ENCODE results near the gene DLGAP1.
"Not testable (repeated sequence)": the region's sequence is repeated elsewhere in the genome, so short reads cannot be mapped to it uniquely, and the experiment has no call there.

Gene DLGAP1

DNA sequence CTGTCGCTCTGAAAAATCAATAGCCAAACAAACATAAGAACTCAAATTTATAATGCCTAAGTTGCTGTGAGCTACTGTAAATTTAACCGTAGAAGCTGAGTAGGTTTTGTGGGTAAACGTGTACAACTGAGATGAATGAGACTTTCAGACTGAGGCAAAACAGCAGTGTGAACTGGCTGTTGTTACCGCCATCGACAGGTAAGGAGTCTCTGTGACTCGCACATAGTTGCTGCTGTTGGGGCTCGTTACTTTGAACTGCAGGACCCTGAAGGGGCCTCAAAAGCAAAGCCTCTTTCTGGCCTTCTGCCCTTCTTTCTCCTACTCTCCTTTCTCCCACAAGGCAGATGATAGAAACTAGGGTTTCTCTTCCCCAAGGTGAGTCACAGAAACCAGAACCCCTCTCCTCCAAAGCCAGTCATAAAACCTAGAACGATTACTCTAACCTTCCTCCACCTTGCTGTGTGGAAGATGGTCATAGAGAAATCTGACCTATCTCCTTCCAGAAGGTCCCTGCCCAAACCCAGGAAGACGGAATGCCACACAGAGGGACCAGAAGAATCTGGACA is 101.2 kb downstream of the DLGAP1 start:
- no peaks in the 10 kb centered on the region for H3K4me1 ChIP-seq (ENCODE audit: control insufficient read depth in 5 of 5, insufficient read depth in 5 of 5, low read length in 5 of 5)
- peaks cover 0 to 4% (median 0%) of the 10 kb centered on the region in 5 donors for H3K27me3 ChIP-seq (ENCODE audit: control insufficient read depth in 5 of 5, insufficient read depth in 4 of 5, low read length in 5 of 5)
- no peak overlapping the region for H3K4me3 ChIP-seq (ENCODE audit: low read depth in 1 of 5, low read length in 5 of 5)
- no peaks in the 10 kb centered on the region for H3K9me3 ChIP-seq (ENCODE audit: control insufficient read depth in 5 of 5, low read length in 5 of 5)
- H3K9ac ChIP-seq (ENCODE audit: low read length in 5 of 5): no peak overlapping the region
- no peaks in the 10 kb centered on the region for H3K36me3 ChIP-seq (ENCODE audit: control insufficient read depth in 5 of 5, insufficient read depth in 5 of 5, low read length in 5 of 5)
- H3K27ac ChIP-seq (ENCODE audit: low read depth, low read length): no peak overlapping the region

DNA sequence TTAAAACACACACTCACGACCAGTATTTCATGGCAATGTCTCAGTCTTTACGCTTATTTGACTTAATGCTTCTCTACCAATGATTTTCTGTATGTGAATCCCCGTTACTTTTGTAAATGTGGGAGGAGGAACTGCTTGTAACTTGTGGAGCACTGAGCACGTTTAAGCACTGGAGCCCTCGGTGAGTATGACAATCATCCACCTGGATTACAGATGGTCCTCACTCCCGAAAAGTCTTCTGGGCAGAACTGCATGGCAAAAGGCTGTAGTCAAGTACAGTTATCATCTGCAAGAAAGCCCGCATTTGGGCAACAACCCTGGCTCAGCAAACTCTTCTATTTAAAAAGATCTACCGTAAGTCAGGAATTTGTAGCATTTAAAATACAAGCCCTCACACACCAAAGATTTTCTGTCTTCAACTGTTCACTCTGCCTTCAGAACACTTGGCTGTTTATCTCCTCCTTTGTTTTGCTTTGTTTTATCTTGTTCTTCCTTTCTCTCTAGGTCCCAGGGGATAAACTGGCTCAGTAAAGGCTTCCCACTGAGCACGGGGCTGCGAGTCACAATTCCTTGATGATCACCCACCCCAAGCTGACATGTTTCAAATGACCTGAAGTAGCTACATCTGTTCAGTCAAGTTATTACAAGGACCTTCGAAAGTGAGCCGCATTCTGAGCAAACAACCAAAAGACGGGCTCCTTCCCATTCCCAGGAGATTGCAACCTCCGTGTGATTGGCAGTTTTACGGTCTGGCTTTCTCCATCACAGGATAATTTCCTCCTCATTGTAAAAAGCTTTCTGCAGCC is 102.2 kb downstream of the DLGAP1 start:
- no peak overlapping the region for H3K4me3 ChIP-seq (ENCODE audit: low read depth in 1 of 5, low read length in 5 of 5)
- peaks cover 0 to 4% (median 0%) of the 10 kb centered on the region in 5 donors for H3K27me3 ChIP-seq (ENCODE audit: control insufficient read depth in 5 of 5, insufficient read depth in 4 of 5, low read length in 5 of 5)
- no peak overlapping the region for H3K27ac ChIP-seq (ENCODE audit: low read depth, low read length)
- H3K4me1 ChIP-seq (ENCODE audit: control insufficient read depth in 5 of 5, insufficient read depth in 5 of 5, low read length in 5 of 5): no peaks in the 10 kb centered on the region
- no peak overlapping the region for H3K9ac ChIP-seq (ENCODE audit: low read length in 5 of 5)
- no peaks in the 10 kb centered on the region for H3K9me3 ChIP-seq (ENCODE audit: control insufficient read depth in 5 of 5, low read length in 5 of 5)
- no peaks in the 10 kb centered on the region for H3K36me3 ChIP-seq (ENCODE audit: control insufficient read depth in 5 of 5, insufficient read depth in 5 of 5, low read length in 5 of 5)

DNA sequence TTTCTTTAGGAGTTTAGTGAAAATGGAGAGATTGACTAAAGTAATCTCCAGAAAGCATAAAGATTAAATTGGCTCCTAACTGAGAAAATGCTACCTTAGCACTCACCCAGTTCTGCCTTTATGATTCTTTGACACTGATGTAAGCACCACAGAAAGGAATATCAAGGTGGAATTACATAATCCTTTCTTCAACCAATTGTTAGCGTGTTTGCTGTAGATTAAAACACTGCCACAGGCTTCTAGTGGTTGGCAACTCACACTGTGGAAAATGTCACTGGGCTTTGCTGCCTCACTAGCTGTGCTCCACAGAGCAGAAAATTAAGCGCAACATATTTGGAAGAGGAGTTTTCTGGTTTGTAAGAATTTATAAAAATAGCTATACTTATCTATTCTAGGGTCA is 104.1 kb downstream of the DLGAP1 start:
- H3K27me3 ChIP-seq (ENCODE audit: control insufficient read depth in 5 of 5, insufficient read depth in 4 of 5, low read length in 5 of 5): peaks cover 0 to 4% (median 0%) of the 10 kb centered on the region in 5 donors
- no peaks in the 10 kb centered on the region for H3K36me3 ChIP-seq (ENCODE audit: control insufficient read depth in 5 of 5, insufficient read depth in 5 of 5, low read length in 5 of 5)
- no peak overlapping the region for H3K9ac ChIP-seq (ENCODE audit: low read length in 5 of 5)
- no peak overlapping the region for H3K4me3 ChIP-seq (ENCODE audit: low read depth in 1 of 5, low read length in 5 of 5)
- H3K4me1 ChIP-seq (ENCODE audit: control insufficient read depth in 5 of 5, insufficient read depth in 5 of 5, low read length in 5 of 5): no peaks in the 10 kb centered on the region
- H3K9me3 ChIP-seq (ENCODE audit: control insufficient read depth in 5 of 5, low read length in 5 of 5): no peaks in the 10 kb centered on the region
- H3K27ac ChIP-seq (ENCODE audit: low read depth, low read length): no peak overlapping the region

DNA sequence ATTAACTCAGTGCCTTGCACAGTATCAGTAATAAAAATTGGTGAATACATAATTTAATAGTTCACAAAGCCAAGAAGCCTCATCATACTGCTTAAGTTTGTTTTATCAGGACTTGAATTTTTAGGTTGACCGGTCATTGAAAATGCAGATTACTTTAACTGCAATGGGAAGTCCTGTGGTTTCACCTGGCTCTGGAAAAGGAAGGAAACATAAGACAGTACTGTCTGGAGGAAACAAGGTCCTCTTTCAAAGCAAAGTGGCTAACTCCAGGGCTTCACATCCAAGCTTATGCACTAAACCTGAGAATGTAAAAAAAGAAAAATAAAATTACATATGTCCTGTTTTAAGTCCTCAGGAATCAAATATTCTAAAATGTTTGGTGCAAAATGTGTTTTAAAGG is 119.7 kb downstream of the DLGAP1 start:
- no peaks in the 10 kb centered on the region for H3K27me3 ChIP-seq (ENCODE audit: control insufficient read depth in 5 of 5, insufficient read depth in 4 of 5, low read length in 5 of 5)

DNA sequence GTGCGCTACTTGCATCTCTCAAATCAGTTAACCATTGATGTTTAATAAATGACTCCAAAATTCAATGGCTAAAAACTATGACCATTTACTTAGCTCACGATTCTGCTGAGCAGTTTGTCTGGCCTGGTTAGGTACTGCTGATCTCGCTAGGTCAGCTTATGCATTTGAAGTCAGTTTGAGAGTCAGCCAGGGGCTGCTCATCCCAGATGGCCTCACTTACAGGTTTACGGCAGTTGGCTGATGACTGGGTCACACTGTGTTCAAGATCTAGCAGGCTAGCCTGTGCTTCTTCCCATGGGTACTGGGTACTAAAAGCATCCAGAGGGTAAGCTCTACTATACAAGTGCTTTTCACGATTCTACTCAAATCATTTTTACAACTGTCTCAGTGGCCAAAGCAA is 122.1 kb downstream of the DLGAP1 start:
- H3K4me3 ChIP-seq (ENCODE audit: low read depth in 1 of 5, low read length in 5 of 5): no peak overlapping the region
- no peaks in the 10 kb centered on the region for H3K27me3 ChIP-seq (ENCODE audit: control insufficient read depth in 5 of 5, insufficient read depth in 4 of 5, low read length in 5 of 5)
- no peaks in the 10 kb centered on the region for H3K9me3 ChIP-seq (ENCODE audit: control insufficient read depth in 5 of 5, low read length in 5 of 5)
- no peak overlapping the region for H3K27ac ChIP-seq (ENCODE audit: low read depth, low read length)
- no peaks in the 10 kb centered on the region for H3K36me3 ChIP-seq (ENCODE audit: control insufficient read depth in 5 of 5, insufficient read depth in 5 of 5, low read length in 5 of 5)
- H3K9ac ChIP-seq (ENCODE audit: low read length in 5 of 5): no peak overlapping the region
- no peaks in the 10 kb centered on the region for H3K4me1 ChIP-seq (ENCODE audit: control insufficient read depth in 5 of 5, insufficient read depth in 5 of 5, low read length in 5 of 5)

More for the DNA sequence above, 119.7 kb downstream of the DLGAP1 start:
- Histone ChIP-seq H3K27ac (ENCODE audit: low read depth, low read length) (no peak overlapping the region), H3K9ac (ENCODE audit: low read length in 5 of 5) (no peak overlapping the region), H3K4me3 (ENCODE audit: low read depth in 1 of 5, low read length in 5 of 5) (no peak overlapping the region), H3K36me3 (ENCODE audit: control insufficient read depth in 5 of 5, insufficient read depth in 5 of 5, low read length in 5 of 5) (no peaks in the 10 kb centered on the region), H3K4me1 (ENCODE audit: control insufficient read depth in 5 of 5, insufficient read depth in 5 of 5, low read length in 5 of 5) (no peaks in the 10 kb centered on the region), H3K9me3 (ENCODE audit: control insufficient read depth in 5 of 5, low read length in 5 of 5) (no peaks in the 10 kb centered on the region)

DNA sequence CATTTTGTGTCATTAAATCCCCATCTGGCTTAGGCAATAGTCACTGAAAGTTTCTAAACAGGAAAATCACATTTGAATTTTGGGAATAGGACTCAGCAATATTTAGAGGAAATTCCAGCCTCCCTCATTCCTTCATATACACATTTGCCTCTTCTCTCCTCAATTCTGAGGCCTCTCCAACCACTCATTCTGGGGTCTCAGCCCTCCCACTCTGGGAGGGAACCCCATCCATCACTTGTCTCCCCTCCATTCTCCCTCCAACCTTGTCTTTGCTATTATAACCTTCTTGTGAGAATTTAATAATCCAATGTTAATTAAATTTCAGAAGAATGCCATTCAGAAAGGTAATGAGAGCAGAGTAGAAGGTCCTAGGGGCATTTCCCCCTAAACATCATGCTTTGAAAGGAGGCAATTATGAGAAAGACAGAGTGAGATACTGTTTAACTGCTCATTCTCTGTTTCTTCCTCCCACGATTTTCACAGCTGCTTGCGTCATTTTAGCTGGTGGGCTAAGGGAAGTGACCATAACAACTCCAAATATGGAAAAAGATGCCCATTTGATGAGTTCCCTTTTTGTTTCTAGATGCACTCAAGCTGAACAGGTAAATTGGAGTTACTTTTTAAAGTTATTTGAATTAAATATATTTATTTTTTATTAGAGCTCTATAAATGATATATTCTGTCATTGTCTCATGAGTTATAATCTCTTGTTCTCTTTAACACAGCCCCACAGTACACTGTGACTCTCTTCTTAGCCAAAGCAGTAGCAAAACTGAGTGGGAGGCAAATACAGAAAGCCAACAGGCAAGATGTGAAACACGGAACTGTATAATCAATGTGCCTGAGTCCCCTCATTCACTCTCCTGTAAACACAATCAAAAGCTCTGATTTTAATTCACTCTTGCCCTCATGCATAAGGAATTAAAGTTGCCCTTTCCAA is 135.1 kb downstream of the DLGAP1 start:
- Histone ChIP-seq H3K4me3 (ENCODE audit: low read depth in 1 of 5, low read length in 5 of 5) (no peak overlapping the region), H3K4me1 (ENCODE audit: control insufficient read depth in 5 of 5, insufficient read depth in 5 of 5, low read length in 5 of 5) (no peaks in the 10 kb centered on the region), H3K27ac (ENCODE audit: low read depth, low read length) (no peak overlapping the region), H3K27me3 (ENCODE audit: control insufficient read depth in 5 of 5, insufficient read depth in 4 of 5, low read length in 5 of 5) (no peaks in the 10 kb centered on the region), H3K9me3 (ENCODE audit: control insufficient read depth in 5 of 5, low read length in 5 of 5) (peaks cover 0 to 10% (median 0%) of the 10 kb centered on the region in 5 donors), H3K36me3 (ENCODE audit: control insufficient read depth in 5 of 5, insufficient read depth in 5 of 5, low read length in 5 of 5) (no peaks in the 10 kb centered on the region), H3K9ac (ENCODE audit: low read length in 5 of 5) (no peak overlapping the region)

DNA sequence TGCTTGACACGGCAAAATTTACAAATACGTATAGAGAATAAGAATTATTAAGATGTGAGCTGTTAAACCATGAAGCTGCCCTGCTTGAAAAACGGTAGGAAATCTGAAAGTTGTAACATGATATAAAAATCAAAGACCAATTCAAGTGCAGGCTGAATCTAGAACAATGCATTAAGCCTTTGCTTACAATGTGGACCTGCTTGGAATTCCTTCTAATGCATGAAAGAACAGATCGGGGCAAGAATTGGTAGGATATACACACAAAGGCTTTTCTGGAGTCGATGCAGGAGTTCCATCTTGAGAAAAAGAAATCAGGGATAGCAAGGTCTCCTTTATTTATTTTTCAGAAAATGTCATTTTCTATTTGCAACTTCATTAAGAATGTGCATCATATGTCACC is 136.8 kb downstream of the DLGAP1 start:
- Histone ChIP-seq H3K27me3 (ENCODE audit: control insufficient read depth in 5 of 5, insufficient read depth in 4 of 5, low read length in 5 of 5) (no peaks in the 10 kb centered on the region), H3K27ac (ENCODE audit: low read depth, low read length) (no peak overlapping the region), H3K36me3 (ENCODE audit: control insufficient read depth in 5 of 5, insufficient read depth in 5 of 5, low read length in 5 of 5) (no peaks in the 10 kb centered on the region), H3K4me3 (ENCODE audit: low read depth in 1 of 5, low read length in 5 of 5) (no peak overlapping the region), H3K9me3 (ENCODE audit: control insufficient read depth in 5 of 5, low read length in 5 of 5) (peaks cover 0 to 7% (median 0%) of the 10 kb centered on the region in 5 donors), H3K4me1 (ENCODE audit: control insufficient read depth in 5 of 5, insufficient read depth in 5 of 5, low read length in 5 of 5) (no peaks in the 10 kb centered on the region), H3K9ac (ENCODE audit: low read length in 5 of 5) (no peak overlapping the region)

DNA sequence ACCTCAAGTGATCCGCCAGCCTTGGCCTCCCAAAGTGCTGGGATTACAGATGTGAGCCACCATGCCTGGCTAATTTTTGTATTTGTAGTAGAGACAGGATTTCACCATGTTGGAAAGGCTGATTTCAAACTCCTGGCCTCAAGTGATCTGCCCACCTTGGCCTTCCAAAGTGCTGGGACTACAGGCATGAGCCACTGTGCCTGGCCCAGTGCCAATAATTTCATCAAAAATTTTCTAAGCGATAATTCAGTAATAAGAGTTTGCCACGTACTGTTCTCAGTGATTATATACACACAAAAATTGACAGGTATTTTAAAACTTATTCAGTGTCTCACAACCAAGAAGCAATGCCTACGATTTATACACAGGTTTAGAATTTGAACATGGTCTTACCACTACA is 143.2 kb downstream of the DLGAP1 start:
- not testable (repeated sequence) for H3K9ac ChIP-seq (ENCODE audit: low read length in 5 of 5); H3K9me3 ChIP-seq (ENCODE audit: control insufficient read depth in 5 of 5, low read length in 5 of 5); H3K4me3 ChIP-seq (ENCODE audit: low read depth in 1 of 5, low read length in 5 of 5); H3K36me3 ChIP-seq (ENCODE audit: control insufficient read depth in 5 of 5, insufficient read depth in 5 of 5, low read length in 5 of 5); H3K27ac ChIP-seq (ENCODE audit: low read depth, low read length); H3K27me3 ChIP-seq (ENCODE audit: control insufficient read depth in 5 of 5, insufficient read depth in 4 of 5, low read length in 5 of 5); H3K4me1 ChIP-seq (ENCODE audit: control insufficient read depth in 5 of 5, insufficient read depth in 5 of 5, low read length in 5 of 5)

DNA sequence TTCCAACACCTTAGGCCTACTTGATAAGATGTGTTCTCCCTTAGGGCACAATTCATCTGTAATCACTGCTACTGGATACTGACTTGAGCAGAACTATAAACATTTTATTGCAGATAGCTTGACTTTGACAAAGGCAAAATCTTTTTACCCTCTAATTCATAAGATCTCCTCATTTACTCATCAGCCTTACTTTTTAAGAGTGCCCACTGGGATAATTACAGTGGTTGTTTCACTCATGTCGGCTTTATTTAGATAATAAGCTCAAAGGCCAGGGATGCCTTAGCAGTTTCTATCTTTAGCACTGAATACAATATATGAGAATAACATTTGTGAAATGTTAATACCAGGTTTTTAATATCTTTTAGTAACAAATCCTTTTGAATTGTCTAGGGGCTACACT is 144.0 kb downstream of the DLGAP1 start:
- H3K4me1 ChIP-seq (ENCODE audit: control insufficient read depth in 5 of 5, insufficient read depth in 5 of 5, low read length in 5 of 5): no peaks in the 10 kb centered on the region
- no peaks in the 10 kb centered on the region for H3K9me3 ChIP-seq (ENCODE audit: control insufficient read depth in 5 of 5, low read length in 5 of 5)
- no peaks in the 10 kb centered on the region for H3K36me3 ChIP-seq (ENCODE audit: control insufficient read depth in 5 of 5, insufficient read depth in 5 of 5, low read length in 5 of 5)
- no peaks in the 10 kb centered on the region for H3K27me3 ChIP-seq (ENCODE audit: control insufficient read depth in 5 of 5, insufficient read depth in 4 of 5, low read length in 5 of 5)
- H3K4me3 ChIP-seq (ENCODE audit: low read depth in 1 of 5, low read length in 5 of 5): no peak overlapping the region
- H3K9ac ChIP-seq (ENCODE audit: low read length in 5 of 5): no peak overlapping the region
- H3K27ac ChIP-seq (ENCODE audit: low read depth, low read length): no peak overlapping the region

DNA sequence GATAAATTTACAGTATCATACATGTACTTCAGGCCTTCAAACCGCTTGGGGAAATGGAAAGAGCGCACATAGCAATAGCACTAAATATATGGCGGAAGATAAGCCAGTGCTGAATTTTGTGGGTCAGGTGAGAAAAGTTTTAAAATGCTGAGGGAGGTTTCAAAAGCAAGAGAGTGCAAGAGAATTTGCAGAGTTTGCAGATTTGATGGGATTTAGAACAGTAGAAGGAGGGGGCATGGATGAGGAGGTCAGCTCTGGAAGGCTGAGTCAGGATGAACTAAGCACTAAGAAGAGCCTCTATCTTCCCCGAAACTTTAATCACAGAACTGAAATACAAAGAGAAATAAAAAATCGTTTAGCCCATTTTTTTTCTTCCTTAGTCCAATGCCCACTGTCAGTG is 145.9 kb downstream of the DLGAP1 start:
- Histone ChIP-seq H3K4me1 (ENCODE audit: control insufficient read depth in 5 of 5, insufficient read depth in 5 of 5, low read length in 5 of 5) (no peaks in the 10 kb centered on the region), H3K9me3 (ENCODE audit: control insufficient read depth in 5 of 5, low read length in 5 of 5) (no peaks in the 10 kb centered on the region), H3K27me3 (ENCODE audit: control insufficient read depth in 5 of 5, insufficient read depth in 4 of 5, low read length in 5 of 5) (no peaks in the 10 kb centered on the region), H3K4me3 (ENCODE audit: low read depth in 1 of 5, low read length in 5 of 5) (no peak overlapping the region), H3K9ac (ENCODE audit: low read length in 5 of 5) (no peak overlapping the region), H3K27ac (ENCODE audit: low read depth, low read length) (no peak overlapping the region), H3K36me3 (ENCODE audit: control insufficient read depth in 5 of 5, insufficient read depth in 5 of 5, low read length in 5 of 5) (no peaks in the 10 kb centered on the region)
